Measurements from ENCODE around the gene ITGA5. TPM values are rescaled to one million over a fixed set of nuclear protein-coding genes. Genes with fewer than 3 reads are reported as not detected.

Gene ITGA5
- total RNA-seq, 1 experiment from 2014 or later, result 8.0 TPM

GRCh38 chr12:54431911-54432814 is 13.1 kb upstream of the ITGA5 start:
- H3K9me3 Mint-ChIP-seq (ENCODE audit: low read depth, unreplicated experiment), result no peaks in the 10 kb centered on the region
- BruUV-seq (replicated peaks), result no TSS peak
- no peak overlapping the region for H3K27ac Mint-ChIP-seq (ENCODE audit: unreplicated experiment)
- intact Hi-C loops (cut with micrococcal nuclease; ENCODE audit: unreplicated experiment), result no loop called here
- TF ChIP-seq CTCF (IDR thresholded peaks at IDR 0.05; ENCODE audit: unreplicated experiment), result no peak
- peaks cover 73% of the 10 kb centered on the region for H3K27me3 Mint-ChIP-seq (ENCODE audit: unreplicated experiment)
- CTCF ChIA-PET, result interaction anchor here (0.6 to 2.5 kb wide), 2 partner anchors 33 to 572 kb away, joined by 3 to 9 read pairs; no protein-coding TSS in a partner anchor
- peaks cover 10% of the 10 kb centered on the region for H3K4me1 Mint-ChIP-seq (ENCODE audit: low read depth, unreplicated experiment)
- peak; percentile 23 for DNase-seq
- H3K4me3 Mint-ChIP-seq (ENCODE audit: low read depth, unreplicated experiment), result no peak overlapping the region
- H3K36me3 Mint-ChIP-seq (ENCODE audit: insufficient read depth, unreplicated experiment), result no peaks in the 10 kb centered on the region

DNA sequence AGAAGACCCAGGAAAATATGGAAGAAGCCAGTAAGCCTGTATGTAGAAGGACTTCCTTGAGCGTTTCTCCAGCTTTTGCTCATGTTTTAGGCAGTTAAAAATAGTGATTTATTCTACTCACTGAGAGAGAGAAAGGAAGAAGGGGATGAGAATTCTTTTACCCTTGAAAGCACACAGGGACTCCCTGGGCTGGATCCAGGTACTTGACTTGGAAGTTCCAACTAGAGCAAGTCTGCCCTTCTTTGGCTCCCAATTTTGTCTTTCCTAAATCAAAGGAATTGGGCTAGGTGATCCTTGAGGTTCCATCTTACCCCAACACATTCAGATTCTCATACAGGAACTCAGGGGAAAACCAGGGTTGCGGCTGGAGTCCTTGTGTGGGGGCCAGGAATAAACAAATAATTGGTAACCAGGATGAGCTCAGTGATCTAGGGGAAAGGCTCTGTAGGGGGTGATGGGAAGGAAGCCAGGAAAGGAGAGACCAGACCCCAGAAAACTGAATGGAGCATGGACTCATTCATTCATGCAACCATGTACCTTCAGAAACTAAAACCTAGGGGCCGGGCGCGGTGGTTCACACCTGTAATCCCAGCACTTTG is 11.5 kb upstream of the ITGA5 start:
- no peak for TF ChIP-seq CTCF (IDR thresholded peaks at IDR 0.05; ENCODE audit: unreplicated experiment)
- Mint-ChIP-seq H3K36me3 (ENCODE audit: insufficient read depth, unreplicated experiment) (no peaks in the 10 kb centered on the region), H3K4me3 (ENCODE audit: low read depth, unreplicated experiment) (no peak overlapping the region), H3K9me3 (ENCODE audit: low read depth, unreplicated experiment) (no peaks in the 10 kb centered on the region), H3K27me3 (ENCODE audit: unreplicated experiment) (peaks cover 73% of the 10 kb centered on the region), H3K4me1 (ENCODE audit: low read depth, unreplicated experiment) (peaks cover 10% of the 10 kb centered on the region), H3K27ac (ENCODE audit: unreplicated experiment) (no peak overlapping the region)
- BruUV-seq (replicated peaks), result no TSS peak
- no peak for DNase-seq
- CTCF ChIA-PET, result interaction anchor here (0.9 to 2.5 kb wide), 2 partner anchors 15 to 31 kb away, joined by 3 to 9 read pairs; no protein-coding TSS in a partner anchor
- intact Hi-C loops (cut with micrococcal nuclease; ENCODE audit: unreplicated experiment), result no loop called here

GRCh38 chr12:54429014-54429471 is 10.0 kb upstream of the ITGA5 start:
- H3K4me1 Mint-ChIP-seq (ENCODE audit: low read depth, unreplicated experiment), result peaks cover 10% of the 10 kb centered on the region
- H3K27ac Mint-ChIP-seq (ENCODE audit: unreplicated experiment), result no peak overlapping the region
- no TSS peak for BruUV-seq (replicated peaks)
- TF ChIP-seq CTCF (IDR thresholded peaks at IDR 0.05; ENCODE audit: unreplicated experiment), result no peak
- no peak for DNase-seq
- intact Hi-C loops (cut with micrococcal nuclease; ENCODE audit: unreplicated experiment), result no loop called here
- H3K36me3 Mint-ChIP-seq (ENCODE audit: insufficient read depth, unreplicated experiment), result no peaks in the 10 kb centered on the region
- no peak overlapping the region for H3K4me3 Mint-ChIP-seq (ENCODE audit: low read depth, unreplicated experiment)
- no peaks in the 10 kb centered on the region for H3K9me3 Mint-ChIP-seq (ENCODE audit: low read depth, unreplicated experiment)
- H3K27me3 Mint-ChIP-seq (ENCODE audit: unreplicated experiment), result peaks cover 84% of the 10 kb centered on the region
- CTCF ChIA-PET, result no interaction called here

GRCh38 chr12:54428050-54429013 is 9.3 kb upstream of the ITGA5 start:
- CTCF ChIA-PET, result interaction anchor here (1.0 to 1.5 kb wide), 2 partner anchors 29 to 152 kb away, joined by 3 to 7 read pairs; no protein-coding TSS in a partner anchor
- Mint-ChIP-seq H3K27ac (ENCODE audit: unreplicated experiment) (no peak overlapping the region), H3K27me3 (ENCODE audit: unreplicated experiment) (peaks cover 91% of the 10 kb centered on the region)

More at GRCh38 chr12:54428050-54429013, 9.3 kb upstream of the ITGA5 start:
- no peak for TF ChIP-seq CTCF (IDR thresholded peaks at IDR 0.05; ENCODE audit: unreplicated experiment)
- Mint-ChIP-seq H3K36me3 (ENCODE audit: insufficient read depth, unreplicated experiment) (no peaks in the 10 kb centered on the region), H3K4me1 (ENCODE audit: low read depth, unreplicated experiment) (peaks cover 16% of the 10 kb centered on the region), H3K9me3 (ENCODE audit: low read depth, unreplicated experiment) (no peaks in the 10 kb centered on the region), H3K4me3 (ENCODE audit: low read depth, unreplicated experiment) (no peak overlapping the region)
- DNase-seq, result no peak
- no TSS peak for BruUV-seq (replicated peaks)
- intact Hi-C loops (cut with micrococcal nuclease; ENCODE audit: unreplicated experiment), result no loop called here
